ENCODE results near the gene KLF16. TPM values are rescaled to one million over a fixed set of nuclear protein-coding genes. Genes with fewer than 3 reads are reported as not detected.

The KLF16 gene
- total and polyA plus RNA-seq, 2 experiments from 2014 or later, result 8.9 to 20.2 TPM

DNA sequence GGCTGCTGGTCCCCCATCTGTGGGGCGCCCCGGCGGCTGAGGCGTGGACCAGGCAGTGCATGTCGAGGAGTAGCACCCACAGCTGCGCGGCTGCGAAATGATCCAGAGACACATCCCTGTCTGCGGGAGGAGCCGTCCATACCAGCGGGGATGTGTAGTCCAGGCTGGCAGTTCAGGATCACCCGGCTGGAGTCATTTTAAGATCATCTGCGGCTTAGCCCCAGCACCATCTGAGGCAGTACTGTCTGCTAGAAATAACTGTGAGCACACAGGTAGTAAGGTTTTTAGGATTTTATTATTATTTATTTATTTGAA is 44.9 kb upstream of the KLF16 start:
- H3K27ac Mint-ChIP-seq, result no peak overlapping the region
- Histone ChIP-seq H2AFZ (no peak overlapping the region), H4K20me1 (replicated peaks; ENCODE audit: insufficient read depth) (peaks cover 7% of the 10 kb centered on the region), H3K79me2 (replicated peaks; ENCODE audit: insufficient read depth) (peaks cover 74% of the 10 kb centered on the region), H3K27me3 (ENCODE audit: insufficient read depth) (no peaks in the 10 kb centered on the region), H3K27ac (ENCODE audit: low read depth) (no peak overlapping the region), H3F3A (replicated peaks; ENCODE audit: low read depth) (peaks cover 20% of the 10 kb centered on the region), H3K4me1 (ENCODE audit: insufficient read depth) (peaks cover 12% of the 10 kb centered on the region), H3K36me3 (ENCODE audit: insufficient read depth) (no peaks in the 10 kb centered on the region), H3K4me3 (no peak overlapping the region), H3K4me2 (no peak overlapping the region), H3K9me2 (ENCODE audit: insufficient read depth) (no peaks in the 10 kb centered on the region)
- peaks cover 16% of the 10 kb centered on the region for H3K36me3 Mint-ChIP-seq (ENCODE audit: low read depth)
- H3K4me3 Mint-ChIP-seq, result no peak overlapping the region
- DNase-seq (ENCODE audit: low spot score) (no peak), ATAC-seq (no peak)
- TF ChIP-seq CREB1 (CRISPR knock-in tag; IDR thresholded peaks at IDR 0.05; ENCODE audit: low read depth) (no peak), ZNF331 (CRISPR knock-in tag; IDR thresholded peaks at IDR 0.05; ENCODE audit: low read depth) (no peak), EZH2phosphoT487 (IDR thresholded peaks at IDR 0.05; ENCODE audit: unreplicated experiment) (no peak), ZNF114 (CRISPR knock-in tag; IDR thresholded peaks at IDR 0.05) (no peak), JUNB (IDR thresholded peaks at IDR 0.05; ENCODE audit: unreplicated experiment) (no peak), STAT1 (IDR thresholded peaks at IDR 0.05; ENCODE audit: unreplicated experiment) (no peak), NANOG (IDR thresholded peaks at IDR 0.05; ENCODE audit: borderline replicate concordance) (no peak), EZH2 (IDR thresholded peaks at IDR 0.05; ENCODE audit: low read depth, unreplicated experiment) (no peak), POLR2AphosphoS5 (IDR thresholded peaks at IDR 0.05; ENCODE audit: low read depth) (no peak)
- TF ChIP-seq, protein P1, sequence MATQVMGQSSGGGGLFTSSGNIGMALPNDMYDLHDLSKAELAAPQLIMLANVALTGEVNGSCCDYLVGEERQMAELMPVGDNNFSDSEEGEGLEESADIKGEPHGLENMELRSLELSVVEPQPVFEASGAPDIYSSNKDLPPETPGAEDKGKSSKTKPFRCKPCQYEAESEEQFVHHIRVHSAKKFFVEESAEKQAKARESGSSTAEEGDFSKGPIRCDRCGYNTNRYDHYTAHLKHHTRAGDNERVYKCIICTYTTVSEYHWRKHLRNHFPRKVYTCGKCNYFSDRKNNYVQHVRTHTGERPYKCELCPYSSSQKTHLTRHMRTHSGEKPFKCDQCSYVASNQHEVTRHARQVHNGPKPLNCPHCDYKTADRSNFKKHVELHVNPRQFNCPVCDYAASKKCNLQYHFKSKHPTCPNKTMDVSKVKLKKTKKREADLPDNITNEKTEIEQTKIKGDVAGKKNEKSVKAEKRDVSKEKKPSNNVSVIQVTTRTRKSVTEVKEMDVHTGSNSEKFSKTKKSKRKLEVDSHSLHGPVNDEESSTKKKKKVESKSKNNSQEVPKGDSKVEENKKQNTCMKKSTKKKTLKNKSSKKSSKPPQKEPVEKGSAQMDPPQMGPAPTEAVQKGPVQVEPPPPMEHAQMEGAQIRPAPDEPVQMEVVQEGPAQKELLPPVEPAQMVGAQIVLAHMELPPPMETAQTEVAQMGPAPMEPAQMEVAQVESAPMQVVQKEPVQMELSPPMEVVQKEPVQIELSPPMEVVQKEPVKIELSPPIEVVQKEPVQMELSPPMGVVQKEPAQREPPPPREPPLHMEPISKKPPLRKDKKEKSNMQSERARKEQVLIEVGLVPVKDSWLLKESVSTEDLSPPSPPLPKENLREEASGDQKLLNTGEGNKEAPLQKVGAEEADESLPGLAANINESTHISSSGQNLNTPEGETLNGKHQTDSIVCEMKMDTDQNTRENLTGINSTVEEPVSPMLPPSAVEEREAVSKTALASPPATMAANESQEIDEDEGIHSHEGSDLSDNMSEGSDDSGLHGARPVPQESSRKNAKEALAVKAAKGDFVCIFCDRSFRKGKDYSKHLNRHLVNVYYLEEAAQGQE (IDR thresholded peaks at IDR 0.05; ENCODE audit: unreplicated experiment), result no peak
- TF ChIP-seq, protein P2, sequence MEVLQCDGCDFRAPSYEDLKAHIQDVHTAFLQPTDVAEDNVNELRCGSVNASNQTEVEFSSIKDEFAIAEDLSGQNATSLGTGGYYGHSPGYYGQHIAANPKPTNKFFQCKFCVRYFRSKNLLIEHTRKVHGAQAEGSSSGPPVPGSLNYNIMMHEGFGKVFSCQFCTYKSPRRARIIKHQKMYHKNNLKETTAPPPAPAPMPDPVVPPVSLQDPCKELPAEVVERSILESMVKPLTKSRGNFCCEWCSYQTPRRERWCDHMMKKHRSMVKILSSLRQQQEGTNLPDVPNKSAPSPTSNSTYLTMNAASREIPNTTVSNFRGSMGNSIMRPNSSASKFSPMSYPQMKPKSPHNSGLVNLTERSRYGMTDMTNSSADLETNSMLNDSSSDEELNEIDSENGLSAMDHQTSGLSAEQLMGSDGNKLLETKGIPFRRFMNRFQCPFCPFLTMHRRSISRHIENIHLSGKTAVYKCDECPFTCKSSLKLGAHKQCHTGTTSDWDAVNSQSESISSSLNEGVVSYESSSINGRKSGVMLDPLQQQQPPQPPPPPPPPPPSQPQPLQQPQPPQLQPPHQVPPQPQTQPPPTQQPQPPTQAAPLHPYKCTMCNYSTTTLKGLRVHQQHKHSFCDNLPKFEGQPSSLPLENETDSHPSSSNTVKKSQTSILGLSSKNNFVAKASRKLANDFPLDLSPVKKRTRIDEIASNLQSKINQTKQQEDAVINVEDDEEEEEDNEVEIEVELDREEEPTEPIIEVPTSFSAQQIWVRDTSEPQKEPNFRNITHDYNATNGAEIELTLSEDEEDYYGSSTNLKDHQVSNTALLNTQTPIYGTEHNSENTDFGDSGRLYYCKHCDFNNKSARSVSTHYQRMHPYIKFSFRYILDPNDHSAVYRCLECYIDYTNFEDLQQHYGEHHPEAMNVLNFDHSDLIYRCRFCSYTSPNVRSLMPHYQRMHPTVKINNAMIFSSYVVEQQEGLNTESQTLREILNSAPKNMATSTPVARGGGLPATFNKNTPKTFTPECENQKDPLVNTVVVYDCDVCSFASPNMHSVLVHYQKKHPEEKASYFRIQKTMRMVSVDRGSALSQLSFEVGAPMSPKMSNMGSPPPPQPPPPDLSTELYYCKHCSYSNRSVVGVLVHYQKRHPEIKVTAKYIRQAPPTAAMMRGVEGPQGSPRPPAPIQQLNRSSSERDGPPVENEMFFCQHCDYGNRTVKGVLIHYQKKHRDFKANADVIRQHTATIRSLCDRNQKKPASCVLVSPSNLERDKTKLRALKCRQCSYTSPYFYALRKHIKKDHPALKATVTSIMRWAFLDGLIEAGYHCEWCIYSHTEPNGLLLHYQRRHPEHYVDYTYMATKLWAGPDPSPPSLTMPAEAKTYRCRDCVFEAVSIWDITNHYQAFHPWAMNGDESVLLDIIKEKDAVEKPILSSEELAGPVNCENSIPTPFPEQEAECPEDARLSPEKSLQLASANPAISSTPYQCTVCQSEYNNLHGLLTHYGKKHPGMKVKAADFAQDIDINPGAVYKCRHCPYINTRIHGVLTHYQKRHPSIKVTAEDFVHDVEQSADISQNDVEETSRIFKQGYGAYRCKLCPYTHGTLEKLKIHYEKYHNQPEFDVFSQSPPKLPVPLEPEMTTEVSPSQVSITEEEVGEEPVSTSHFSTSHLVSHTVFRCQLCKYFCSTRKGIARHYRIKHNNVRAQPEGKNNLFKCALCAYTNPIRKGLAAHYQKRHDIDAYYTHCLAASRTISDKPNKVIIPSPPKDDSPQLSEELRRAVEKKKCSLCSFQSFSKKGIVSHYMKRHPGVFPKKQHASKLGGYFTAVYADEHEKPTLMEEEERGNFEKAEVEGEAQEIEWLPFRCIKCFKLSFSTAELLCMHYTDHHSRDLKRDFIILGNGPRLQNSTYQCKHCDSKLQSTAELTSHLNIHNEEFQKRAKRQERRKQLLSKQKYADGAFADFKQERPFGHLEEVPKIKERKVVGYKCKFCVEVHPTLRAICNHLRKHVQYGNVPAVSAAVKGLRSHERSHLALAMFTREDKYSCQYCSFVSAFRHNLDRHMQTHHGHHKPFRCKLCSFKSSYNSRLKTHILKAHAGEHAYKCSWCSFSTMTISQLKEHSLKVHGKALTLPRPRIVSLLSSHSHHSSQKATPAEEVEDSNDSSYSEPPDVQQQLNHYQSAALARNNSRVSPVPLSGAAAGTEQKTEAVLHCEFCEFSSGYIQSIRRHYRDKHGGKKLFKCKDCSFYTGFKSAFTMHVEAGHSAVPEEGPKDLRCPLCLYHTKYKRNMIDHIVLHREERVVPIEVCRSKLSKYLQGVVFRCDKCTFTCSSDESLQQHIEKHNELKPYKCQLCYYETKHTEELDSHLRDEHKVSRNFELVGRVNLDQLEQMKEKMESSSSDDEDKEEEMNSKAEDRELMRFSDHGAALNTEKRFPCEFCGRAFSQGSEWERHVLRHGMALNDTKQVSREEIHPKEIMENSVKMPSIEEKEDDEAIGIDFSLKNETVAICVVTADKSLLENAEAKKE (CRISPR knock-in tag; IDR thresholded peaks at IDR 0.05), result no peak
- TF ChIP-seq, protein P3, sequence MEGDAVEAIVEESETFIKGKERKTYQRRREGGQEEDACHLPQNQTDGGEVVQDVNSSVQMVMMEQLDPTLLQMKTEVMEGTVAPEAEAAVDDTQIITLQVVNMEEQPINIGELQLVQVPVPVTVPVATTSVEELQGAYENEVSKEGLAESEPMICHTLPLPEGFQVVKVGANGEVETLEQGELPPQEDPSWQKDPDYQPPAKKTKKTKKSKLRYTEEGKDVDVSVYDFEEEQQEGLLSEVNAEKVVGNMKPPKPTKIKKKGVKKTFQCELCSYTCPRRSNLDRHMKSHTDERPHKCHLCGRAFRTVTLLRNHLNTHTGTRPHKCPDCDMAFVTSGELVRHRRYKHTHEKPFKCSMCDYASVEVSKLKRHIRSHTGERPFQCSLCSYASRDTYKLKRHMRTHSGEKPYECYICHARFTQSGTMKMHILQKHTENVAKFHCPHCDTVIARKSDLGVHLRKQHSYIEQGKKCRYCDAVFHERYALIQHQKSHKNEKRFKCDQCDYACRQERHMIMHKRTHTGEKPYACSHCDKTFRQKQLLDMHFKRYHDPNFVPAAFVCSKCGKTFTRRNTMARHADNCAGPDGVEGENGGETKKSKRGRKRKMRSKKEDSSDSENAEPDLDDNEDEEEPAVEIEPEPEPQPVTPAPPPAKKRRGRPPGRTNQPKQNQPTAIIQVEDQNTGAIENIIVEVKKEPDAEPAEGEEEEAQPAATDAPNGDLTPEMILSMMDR (conservative IDR thresholded peaks at IDR 0.05; ENCODE audit: low read depth in 2 of 2), result no peak
- TF ChIP-seq, protein P4, sequence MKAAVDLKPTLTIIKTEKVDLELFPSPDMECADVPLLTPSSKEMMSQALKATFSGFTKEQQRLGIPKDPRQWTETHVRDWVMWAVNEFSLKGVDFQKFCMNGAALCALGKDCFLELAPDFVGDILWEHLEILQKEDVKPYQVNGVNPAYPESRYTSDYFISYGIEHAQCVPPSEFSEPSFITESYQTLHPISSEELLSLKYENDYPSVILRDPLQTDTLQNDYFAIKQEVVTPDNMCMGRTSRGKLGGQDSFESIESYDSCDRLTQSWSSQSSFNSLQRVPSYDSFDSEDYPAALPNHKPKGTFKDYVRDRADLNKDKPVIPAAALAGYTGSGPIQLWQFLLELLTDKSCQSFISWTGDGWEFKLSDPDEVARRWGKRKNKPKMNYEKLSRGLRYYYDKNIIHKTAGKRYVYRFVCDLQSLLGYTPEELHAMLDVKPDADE (IDR thresholded peaks at IDR 0.05), result no peak
- peaks cover 4% of the 10 kb centered on the region; the same call in 1 of the 3 replicates for H3K9me3 Mint-ChIP-seq
- peaks cover 17% of the 10 kb centered on the region for H3K4me1 Mint-ChIP-seq
- H3K27me3 Mint-ChIP-seq (ENCODE audit: insufficient read depth, low read depth, poor library complexity), result peaks cover 19% of the 10 kb centered on the region

Measured in GM23338 (cell line).